CD4-positive, alpha-beta T cell (primary cell): ENCODE measurements around the gene DEFB128. TPM values are rescaled to one million over a fixed set of nuclear protein-coding genes. Genes with fewer than 3 reads are reported as not detected.

Experiments
- ATAC-seq: fragments of 200-7000 bp; cut with Tn5 transposase; one replicate; pipeline ENCODE4 v1.10.0; 2022; ENCODE audit warnings: mild to moderate bottlenecking; ENCODE audit not compliant: poor library complexity
- CTCF ChIA-PET: fragments of 350-600 bp; sonication (Branson Sonifier 250); formaldehyde crosslinking; loops from one replicate; lab custom pipeline; 2021; ENCODE audit warnings: antibody characterized with exemption, inconsistent platforms; lab: Charles Lee
- POLR2A ChIA-PET: fragments of 350-600 bp; sonication (Branson Sonifier 250); formaldehyde crosslinking; loops from one replicate; lab custom pipeline; 2021; ENCODE audit warnings: antibody characterized with exemption, inconsistent platforms; lab: Charles Lee
- DNase-seq, 14 experiments: peaks; one replicate each; pipeline ENCODE4 v3.0.0-alpha.2; 2013 to 2020; ENCODE audit warnings: mixed read lengths in 2 of 14
- H3K27ac ChIP-seq, 2 donors: one replicate each; pipeline versions ENCODE4 v1.5.1 to v1.7.0; 2013; ENCODE audit warnings: low read length in 2 of 2, low read depth in 1 of 2, mild to moderate bottlenecking in 1 of 2
- H3K27me3 ChIP-seq, 2 experiments: 1 replicate in 1 of 2; 2 replicates in 1 of 2; pipeline versions ENCODE4 v1.6.1 to v1.7.0; 2013; ENCODE audit warnings: low read length in 2 of 2, control low read depth in 1 of 2, mild to moderate bottlenecking in 1 of 2, moderate library complexity in 1 of 2; ENCODE audit not compliant: insufficient read depth in 2 of 2, control insufficient read depth in 1 of 2
- H3K36me3 ChIP-seq: one replicate; pipeline ENCODE4 v1.6.1; 2013; ENCODE audit warnings: low read length, control low read depth; ENCODE audit not compliant: insufficient read depth
- H3K4me1 ChIP-seq: one replicate; pipeline ENCODE4 v1.6.1; 2013; ENCODE audit warnings: low read length, control low read depth; ENCODE audit not compliant: insufficient read depth
- H3K4me3 ChIP-seq: one replicate; pipeline ENCODE4 v1.5.1; 2013; ENCODE audit warnings: mild to moderate bottlenecking, low read length, moderate library complexity
- H3K9me3 ChIP-seq, 2 experiments: 1 replicate in 1 of 2; 2 replicates in 1 of 2; pipeline versions ENCODE4 v1.6.1 to v1.7.0; 2013; ENCODE audit warnings: low read length in 2 of 2, mild to moderate bottlenecking in 2 of 2, control low read depth in 1 of 2, moderate library complexity in 1 of 2; ENCODE audit not compliant: control insufficient read depth in 1 of 2, insufficient read depth in 1 of 2
- H3K27ac Mint-ChIP-seq: one replicate; pipeline ENCODE4 v1.8.0; 2020; ENCODE audit warnings: mixed read lengths
- H3K27me3 Mint-ChIP-seq: one replicate; pipeline ENCODE4 v1.8.0; 2021; ENCODE audit warnings: mixed read lengths
- H3K36me3 Mint-ChIP-seq: one replicate; pipeline ENCODE4 v1.8.0; 2021; ENCODE audit warnings: low read depth, mixed read lengths
- H3K4me1 Mint-ChIP-seq: one replicate; pipeline ENCODE4 v1.8.0; 2021; ENCODE audit warnings: low read depth, mixed read lengths
- H3K4me3 Mint-ChIP-seq: one replicate; pipeline ENCODE4 v1.8.0; 2020; ENCODE audit warnings: mild to moderate bottlenecking, mixed read lengths
- H3K9me3 Mint-ChIP-seq: one replicate; pipeline ENCODE4 v1.8.0; 2020; ENCODE audit warnings: mixed read lengths
- intact Hi-C, 2 experiments: fragments of 100-400 bp; cut with DNase I in 1 of 2; cut with micrococcal nuclease in 1 of 2; formaldehyde crosslinking; loops; one replicate each; pipeline versions ENCODE4 v1.15.1 to v1.9.0; 2023 to 2025; cut with DNase I, micrococcal nuclease
- total RNA-seq, 174 experiments: library from RNA in 2 of 174; stranded (reverse) in 2 of 174; gene quantifications; one replicate each; pipeline ENCODE4 v1.2.3 and lab custom pipeline; 2021 to 2026
- TF ChIP-seq, protein P1 (sequence below): fragments of 200-600 bp; IDR thresholded peaks from one replicate; pipeline ENCODE4 v1.8.0; 2022; ENCODE audit warnings: antibody characterized with exemption, mild to moderate bottlenecking

The DEFB128 gene
- total RNA-seq, 2 experiments from 2014 or later, result not detected

DNA sequence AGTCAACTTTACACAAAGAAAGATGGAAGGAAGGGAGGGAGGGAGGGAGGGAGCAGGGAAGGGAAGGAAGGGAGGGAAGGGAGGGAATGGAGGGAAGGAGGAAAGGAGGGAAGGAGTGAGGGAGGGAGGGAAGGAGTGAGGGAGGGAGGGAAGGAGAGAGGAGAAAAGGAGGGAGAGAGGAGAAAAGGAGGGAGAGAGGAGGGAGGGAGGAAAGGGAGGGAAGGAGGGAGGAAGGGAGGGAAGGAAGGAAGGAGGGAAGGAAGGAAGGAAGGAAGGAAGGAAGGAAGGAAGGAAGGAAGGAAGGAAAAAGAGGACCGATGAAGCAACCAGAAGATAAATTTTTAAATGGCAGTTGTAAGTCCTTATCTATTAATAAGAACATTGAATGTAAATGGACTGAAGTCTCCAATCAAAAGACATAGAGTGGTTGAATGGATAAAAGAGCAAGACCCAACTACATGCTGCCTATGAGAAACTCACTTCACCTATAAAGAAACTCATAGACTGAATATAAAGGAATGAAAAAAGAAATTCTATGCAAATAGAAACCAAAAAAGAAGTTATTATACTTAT lies 31.8 kb upstream of the DEFB128 start:
- Histone ChIP-seq H3K27ac (no peak overlapping the region), H3K4me3 (no peak overlapping the region), H3K36me3 (no peaks in the 10 kb centered on the region), H3K27me3 (peaks cover 8 to 11% of the 10 kb centered on the region in 2 experiments), H3K9me3 (no peaks in the 10 kb centered on the region), H3K4me1 (no peaks in the 10 kb centered on the region)
- Mint-ChIP-seq H3K27ac (no peak overlapping the region), H3K9me3 (no peaks in the 10 kb centered on the region), H3K27me3 (peaks cover 36% of the 10 kb centered on the region), H3K36me3 (no peaks in the 10 kb centered on the region), H3K4me3 (no peak overlapping the region), H3K4me1 (peaks cover 7% of the 10 kb centered on the region)
- intact Hi-C loops, result no loop called here
- TF ChIP-seq, protein P1, sequence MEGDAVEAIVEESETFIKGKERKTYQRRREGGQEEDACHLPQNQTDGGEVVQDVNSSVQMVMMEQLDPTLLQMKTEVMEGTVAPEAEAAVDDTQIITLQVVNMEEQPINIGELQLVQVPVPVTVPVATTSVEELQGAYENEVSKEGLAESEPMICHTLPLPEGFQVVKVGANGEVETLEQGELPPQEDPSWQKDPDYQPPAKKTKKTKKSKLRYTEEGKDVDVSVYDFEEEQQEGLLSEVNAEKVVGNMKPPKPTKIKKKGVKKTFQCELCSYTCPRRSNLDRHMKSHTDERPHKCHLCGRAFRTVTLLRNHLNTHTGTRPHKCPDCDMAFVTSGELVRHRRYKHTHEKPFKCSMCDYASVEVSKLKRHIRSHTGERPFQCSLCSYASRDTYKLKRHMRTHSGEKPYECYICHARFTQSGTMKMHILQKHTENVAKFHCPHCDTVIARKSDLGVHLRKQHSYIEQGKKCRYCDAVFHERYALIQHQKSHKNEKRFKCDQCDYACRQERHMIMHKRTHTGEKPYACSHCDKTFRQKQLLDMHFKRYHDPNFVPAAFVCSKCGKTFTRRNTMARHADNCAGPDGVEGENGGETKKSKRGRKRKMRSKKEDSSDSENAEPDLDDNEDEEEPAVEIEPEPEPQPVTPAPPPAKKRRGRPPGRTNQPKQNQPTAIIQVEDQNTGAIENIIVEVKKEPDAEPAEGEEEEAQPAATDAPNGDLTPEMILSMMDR, result no peak
- ChIA-PET CTCF (no interaction called here), POLR2A (no interaction called here)
- DNase-seq, result no peak
- no peak for ATAC-seq

DNA sequence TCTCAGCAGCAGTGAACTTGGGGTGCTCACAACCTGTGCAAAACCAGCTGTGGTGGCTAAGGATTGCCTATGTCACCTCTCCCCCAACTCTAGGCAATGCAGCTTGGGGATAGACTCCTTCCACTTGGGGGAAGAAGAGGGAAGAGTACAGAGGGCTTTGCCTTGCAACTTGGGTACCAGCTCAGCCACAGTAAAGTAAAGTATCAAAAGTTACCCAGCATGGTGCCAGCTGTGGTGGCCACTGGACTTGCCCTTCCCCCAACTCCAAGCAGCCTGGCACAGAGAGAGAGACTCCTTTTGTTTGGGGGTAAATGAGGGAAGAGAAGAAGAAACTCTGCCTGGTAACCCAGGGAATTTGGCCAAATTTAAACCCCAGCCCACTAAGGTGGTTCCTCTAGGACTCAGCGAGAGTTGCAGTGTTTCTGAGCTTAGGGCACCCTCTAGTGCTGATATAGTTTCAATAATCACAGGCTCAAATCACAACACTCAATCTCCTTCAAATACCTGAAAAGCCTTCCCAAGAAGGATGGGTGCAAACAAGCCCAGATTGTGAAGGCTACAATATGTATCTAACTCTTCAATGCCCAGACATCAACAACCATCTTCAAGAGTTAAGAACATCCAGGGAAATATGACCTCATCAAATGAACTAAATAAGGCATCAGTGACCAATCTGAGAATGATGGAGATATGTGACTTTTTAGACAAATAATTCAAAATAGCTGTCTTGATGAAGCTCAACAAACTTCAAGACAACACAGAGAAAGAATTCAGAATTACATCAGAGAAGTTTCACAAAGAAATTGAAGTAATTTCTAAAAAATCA lies 30.0 kb upstream of the DEFB128 start:
- Histone ChIP-seq H3K4me1 (no peaks in the 10 kb centered on the region), H3K27ac (no peak overlapping the region), H3K27me3 (peaks cover 8 to 11% of the 10 kb centered on the region in 2 experiments), H3K4me3 (no peak overlapping the region), H3K36me3 (no peaks in the 10 kb centered on the region), H3K9me3 (no peaks in the 10 kb centered on the region)
- POLR2A ChIA-PET, result no interaction called here
- Mint-ChIP-seq H3K36me3 (no peaks in the 10 kb centered on the region), H3K9me3 (no peaks in the 10 kb centered on the region), H3K27ac (no peak overlapping the region), H3K4me3 (no peak overlapping the region), H3K4me1 (no peaks in the 10 kb centered on the region), H3K27me3 (peaks cover 36% of the 10 kb centered on the region)
- intact Hi-C loops, result no loop called here
- ATAC-seq (no peak), DNase-seq (peak in 2 of 14 experiments; percentile 10 to 14)
- TF ChIP-seq, protein P1, result no peak
- CTCF ChIA-PET, result interaction anchor here (1.1 kb wide), 1 partner anchor 8 kb away, joined by 5 read pairs; no protein-coding TSS in a partner anchor

DNA sequence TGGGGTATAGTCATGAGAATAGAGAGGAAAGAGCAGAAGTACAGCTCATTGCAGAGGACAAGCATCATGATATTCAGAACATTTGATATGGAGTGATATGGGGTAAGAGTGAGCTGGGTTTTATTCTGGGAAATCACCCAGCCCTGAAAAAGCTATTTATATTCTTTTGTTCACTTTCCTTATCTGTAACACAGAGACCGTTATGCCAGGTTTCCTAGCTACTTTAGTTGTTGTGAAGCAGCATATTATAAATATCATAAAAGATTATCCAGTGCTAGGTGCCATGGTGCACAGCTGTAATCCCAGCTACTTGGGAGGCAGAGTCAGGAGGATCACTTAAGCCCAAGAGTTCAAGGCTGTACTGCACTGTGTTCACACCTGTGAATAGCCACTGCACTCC lies 27.8 kb upstream of the DEFB128 start:
- H3K9me3 ChIP-seq, result no peaks in the 10 kb centered on the region
- Mint-ChIP-seq H3K27me3 (peaks cover 29% of the 10 kb centered on the region), H3K9me3 (no peaks in the 10 kb centered on the region), H3K4me3 (no peak overlapping the region), H3K27ac (no peak overlapping the region), H3K4me1 (no peaks in the 10 kb centered on the region), H3K36me3 (no peaks in the 10 kb centered on the region)
- H3K4me1 ChIP-seq, result no peaks in the 10 kb centered on the region
- H3K4me3 ChIP-seq, result no peak overlapping the region
- peaks cover 8 to 11% of the 10 kb centered on the region in 2 experiments for H3K27me3 ChIP-seq
- TF ChIP-seq, protein P1, result no peak
- ChIA-PET CTCF (no interaction called here), POLR2A (interaction anchor here (1.3 to 1.4 kb wide), 2 partner anchors 10 to 20 kb away, joined by 4 to 5 read pairs; partner anchors contain the start of gene DEFB129)
- no peak for ATAC-seq
- no peak for DNase-seq
- no peak overlapping the region for H3K27ac ChIP-seq
- H3K36me3 ChIP-seq, result no peaks in the 10 kb centered on the region
- intact Hi-C loops, result no loop called here
